ENCODE measurements around the gene CDK6.

Gene CDK6

GRCh38 chr7:92717623-92717992 is 118.8 kb downstream of the CDK6 start:
- DNase-seq (ENCODE audit: low spot score), result no peak
- in situ Hi-C loops (cut with MboI; ENCODE audit: low sequenced_read_pairs, unreplicated experiment), result no loop called here
- no peak for TF ChIP-seq CTCF (IDR thresholded peaks at IDR 0.05; ENCODE audit: borderline replicate concordance, control extremely low read depth, extremely low read depth, insufficient read depth, missing control alignments)

GRCh38 chr7:92716825-92717580 is 119.4 kb downstream of the CDK6 start:
- TF ChIP-seq CTCF (IDR thresholded peaks at IDR 0.05; ENCODE audit: borderline replicate concordance, control extremely low read depth, extremely low read depth, insufficient read depth, missing control alignments), result no peak
- no peak for DNase-seq (ENCODE audit: low spot score)
- in situ Hi-C loops (cut with MboI; ENCODE audit: low sequenced_read_pairs, unreplicated experiment), result no loop called here

- no peak for DNase-seq (ENCODE audit: low spot score)
- in situ Hi-C loops (cut with MboI; ENCODE audit: low sequenced_read_pairs, unreplicated experiment), result no loop called here
- no peak for TF ChIP-seq CTCF (IDR thresholded peaks at IDR 0.05; ENCODE audit: borderline replicate concordance, control extremely low read depth, extremely low read depth, insufficient read depth, missing control alignments)
Measured at GRCh38 chr7:92715963-92716362, 120.4 kb downstream of the CDK6 start.

GRCh38 chr7:92714767-92715166 is 121.6 kb downstream of the CDK6 start:
- no peak for TF ChIP-seq CTCF (IDR thresholded peaks at IDR 0.05; ENCODE audit: borderline replicate concordance, control extremely low read depth, extremely low read depth, insufficient read depth, missing control alignments)
- no peak for DNase-seq (ENCODE audit: low spot score)
- in situ Hi-C loops (cut with MboI; ENCODE audit: low sequenced_read_pairs, unreplicated experiment), result no loop called here

- in situ Hi-C loops (cut with MboI; ENCODE audit: low sequenced_read_pairs, unreplicated experiment), result no loop called here
- DNase-seq (ENCODE audit: low spot score), result no peak
- no peak for TF ChIP-seq CTCF (IDR thresholded peaks at IDR 0.05; ENCODE audit: borderline replicate concordance, control extremely low read depth, extremely low read depth, insufficient read depth, missing control alignments)
Measured at GRCh38 chr7:92714280-92714679, 122.1 kb downstream of the CDK6 start.

GRCh38 chr7:92709912-92710311 is 126.5 kb downstream of the CDK6 start:
- in situ Hi-C loops (cut with MboI; ENCODE audit: low sequenced_read_pairs, unreplicated experiment), result no loop called here
- no peak for DNase-seq (ENCODE audit: low spot score)
- TF ChIP-seq CTCF (IDR thresholded peaks at IDR 0.05; ENCODE audit: borderline replicate concordance, control extremely low read depth, extremely low read depth, insufficient read depth, missing control alignments), result no peak

Measured in GM13976 (cell line).